Effector memory CD8-positive, alpha-beta T cell (primary cell): ENCODE measurements around the gene COL26A1.

ENCODE experiments used
- ATAC-seq: fragments of 150-1000 bp; cut with Tn5 transposase; replicated peaks from 2 replicates; pipeline ENCODE4 v1.10.0; 2021; ENCODE audit warnings: mild to moderate bottlenecking, moderate library complexity
- DNase-seq, 3 experiments: peaks; one replicate each; pipeline ENCODE4 v3.0.0; 2021
- H3K27ac Mint-ChIP-seq, 2 donors: one replicate each; pipeline ENCODE4 v1.8.0; 2022; ENCODE audit warnings: mild to moderate bottlenecking in 2 of 2, mixed read lengths in 2 of 2, moderate library complexity in 2 of 2
- H3K27me3 Mint-ChIP-seq, 2 donors: one replicate each; pipeline ENCODE4 v1.8.0; 2022; ENCODE audit warnings: mixed read lengths in 2 of 2
- H3K36me3 Mint-ChIP-seq: one replicate; pipeline ENCODE4 v1.8.0; 2022; ENCODE audit warnings: mild to moderate bottlenecking, moderate library complexity, mixed read lengths; ENCODE audit not compliant: insufficient read depth
- H3K4me1 Mint-ChIP-seq, 2 donors: one replicate each; pipeline ENCODE4 v1.8.0; 2022; ENCODE audit warnings: low read depth in 2 of 2, mixed read lengths in 2 of 2
- H3K4me3 Mint-ChIP-seq, 2 donors: one replicate each; pipeline ENCODE4 v1.8.0; 2022; ENCODE audit warnings: mild to moderate bottlenecking in 2 of 2, mixed read lengths in 2 of 2, moderate library complexity in 2 of 2
- H3K9me3 Mint-ChIP-seq, 2 donors: one replicate each; pipeline ENCODE4 v1.8.0; 2022; ENCODE audit warnings: mixed read lengths in 2 of 2

Gene COL26A1

DNA sequence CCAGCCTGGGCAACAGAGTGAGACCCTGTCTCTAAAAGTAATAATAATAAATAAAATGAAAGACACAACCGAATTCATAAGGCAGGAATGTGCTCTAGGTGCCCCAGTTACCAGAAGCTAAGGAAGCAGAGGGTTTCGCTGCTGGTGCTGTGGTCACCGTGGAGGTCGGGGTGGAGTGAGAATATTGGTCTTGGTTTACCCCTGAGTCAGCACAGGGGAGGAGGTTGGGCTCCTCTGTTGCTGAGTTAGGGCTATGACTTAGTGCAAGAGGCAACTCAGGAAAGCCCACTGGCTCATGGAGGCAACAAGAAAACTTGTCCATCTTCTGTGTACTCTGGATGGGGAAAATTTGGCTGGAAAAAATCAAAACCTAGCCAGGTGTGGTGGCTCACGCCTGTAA is 149.3 kb downstream of the COL26A1 start:
- H3K27me3 Mint-ChIP-seq = peaks cover 31 to 86% of the 10 kb centered on the region in 2 donors
- DNase-seq (no peak), ATAC-seq (no peak)
- no peaks in the 10 kb centered on the region for H3K36me3 Mint-ChIP-seq
- H3K4me1 Mint-ChIP-seq = peaks cover 6 to 7% of the 10 kb centered on the region in 2 donors
- no peak overlapping the region for H3K27ac Mint-ChIP-seq
- H3K4me3 Mint-ChIP-seq = no peak overlapping the region
- no peaks in the 10 kb centered on the region for H3K9me3 Mint-ChIP-seq

GRCh38 chr7:101516851-101517250 is 154.2 kb downstream of the COL26A1 start:
- Mint-ChIP-seq H3K4me3 (no peak overlapping the region), H3K4me1 (no peaks in the 10 kb centered on the region), H3K36me3 (no peaks in the 10 kb centered on the region), H3K27ac (no peak overlapping the region), H3K27me3 (peaks cover 5 to 57% of the 10 kb centered on the region in 2 donors), H3K9me3 (peaks cover 4 to 8% of the 10 kb centered on the region in 2 donors)
- DNase-seq (no peak), ATAC-seq (no peak)

DNA sequence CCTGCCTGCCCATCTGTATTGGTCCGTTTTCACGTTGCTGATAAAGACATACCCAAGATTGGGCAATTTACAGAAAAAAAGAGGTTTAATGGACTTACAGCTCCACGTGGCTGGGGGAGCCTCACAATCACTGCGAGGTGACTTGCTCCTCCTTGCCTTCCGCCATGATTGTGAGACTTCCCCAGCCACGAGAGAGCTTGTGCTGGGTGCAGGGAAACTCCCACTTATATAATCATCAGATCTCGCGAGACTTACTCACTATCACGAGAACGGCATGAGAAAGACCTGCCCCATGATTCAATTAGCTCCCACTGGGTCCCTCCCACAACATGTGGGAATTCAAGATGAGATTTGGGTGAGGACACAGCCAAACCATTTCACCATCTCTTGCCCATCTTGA is 154.6 kb downstream of the COL26A1 start:
- Mint-ChIP-seq H3K27ac (no peak overlapping the region), H3K9me3 (peaks cover 4 to 8% of the 10 kb centered on the region in 2 donors)
- ATAC-seq = no peak

DNA sequence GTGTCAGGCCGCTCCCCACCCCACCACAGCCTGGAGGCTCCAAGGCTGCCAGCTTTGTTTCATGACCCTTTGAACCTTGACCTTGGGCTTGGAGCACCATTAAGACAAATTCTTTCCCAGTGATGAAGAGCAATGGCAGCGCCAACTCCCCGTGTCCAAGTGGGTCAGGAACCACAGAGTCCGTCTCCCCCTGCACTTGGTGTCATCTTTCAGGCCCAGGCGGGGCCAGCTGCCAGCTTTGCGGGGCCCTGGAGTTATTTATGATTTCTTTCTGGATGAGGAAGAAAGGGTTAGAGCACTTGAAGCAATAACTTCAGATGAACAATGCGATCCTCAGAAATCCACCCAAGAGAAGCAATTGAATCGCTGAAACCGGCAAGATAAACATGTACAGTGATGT is 155.7 kb downstream of the COL26A1 start:
- Mint-ChIP-seq H3K27me3 (peaks cover 5 to 48% of the 10 kb centered on the region in 2 donors), H3K27ac (peak overlapping the region in 1 of 2 donors; percentile 5), H3K9me3 (peaks cover 4 to 8% of the 10 kb centered on the region in 2 donors), H3K36me3 (no peaks in the 10 kb centered on the region), H3K4me1 (no peaks in the 10 kb centered on the region), H3K4me3 (no peak overlapping the region)
- ATAC-seq = no peak
- no peak for DNase-seq

More for the DNA sequence above, 154.6 kb downstream of the COL26A1 start:
- H3K27me3 Mint-ChIP-seq = peaks cover 5 to 52% of the 10 kb centered on the region in 2 donors
- no peaks in the 10 kb centered on the region for H3K4me1 Mint-ChIP-seq
- DNase-seq = no peak
- H3K4me3 Mint-ChIP-seq = no peak overlapping the region
- no peaks in the 10 kb centered on the region for H3K36me3 Mint-ChIP-seq

DNA sequence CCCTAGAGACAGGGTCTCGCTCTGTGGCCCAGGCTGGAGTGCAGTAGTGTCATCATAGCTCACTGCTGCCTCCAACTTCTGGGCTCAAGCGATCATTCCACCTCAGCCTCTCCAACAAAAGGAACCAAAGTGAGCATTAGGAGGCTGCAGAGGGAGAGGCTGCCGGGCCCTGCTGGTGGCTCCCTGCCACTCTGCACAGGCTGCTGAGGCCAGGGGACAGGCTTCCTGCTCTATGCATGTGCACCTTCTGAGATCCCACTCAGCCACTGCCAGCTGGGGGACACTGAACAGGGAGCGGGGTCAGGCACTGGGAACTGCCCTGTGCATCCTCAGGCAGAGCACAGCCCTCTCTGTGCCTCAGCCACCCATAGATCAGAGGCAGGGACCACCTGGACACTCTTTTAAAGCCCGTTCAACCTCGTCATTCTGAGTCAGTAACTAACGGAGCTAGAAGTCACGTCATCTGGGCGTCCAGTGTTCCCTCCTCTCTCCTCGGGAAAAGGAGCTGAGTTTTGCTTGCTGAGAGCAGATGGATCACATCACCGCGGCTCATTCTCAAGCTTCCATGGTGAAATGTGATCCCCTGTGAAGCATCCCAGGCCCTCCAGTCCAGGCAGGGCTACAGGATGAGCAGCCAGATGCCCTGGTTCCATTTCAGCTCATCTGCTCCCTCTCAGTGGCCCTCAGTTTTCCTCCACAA is 156.8 kb downstream of the COL26A1 start:
- no peaks in the 10 kb centered on the region for H3K4me1 Mint-ChIP-seq
- ATAC-seq = no peak
- DNase-seq = no peak
- H3K4me3 Mint-ChIP-seq = no peak overlapping the region
- peaks cover 4 to 8% of the 10 kb centered on the region in 2 donors for H3K9me3 Mint-ChIP-seq
- no peaks in the 10 kb centered on the region for H3K36me3 Mint-ChIP-seq
- H3K27ac Mint-ChIP-seq = no peak overlapping the region
- peaks cover 0 to 37% of the 10 kb centered on the region in 2 donors for H3K27me3 Mint-ChIP-seq

DNA sequence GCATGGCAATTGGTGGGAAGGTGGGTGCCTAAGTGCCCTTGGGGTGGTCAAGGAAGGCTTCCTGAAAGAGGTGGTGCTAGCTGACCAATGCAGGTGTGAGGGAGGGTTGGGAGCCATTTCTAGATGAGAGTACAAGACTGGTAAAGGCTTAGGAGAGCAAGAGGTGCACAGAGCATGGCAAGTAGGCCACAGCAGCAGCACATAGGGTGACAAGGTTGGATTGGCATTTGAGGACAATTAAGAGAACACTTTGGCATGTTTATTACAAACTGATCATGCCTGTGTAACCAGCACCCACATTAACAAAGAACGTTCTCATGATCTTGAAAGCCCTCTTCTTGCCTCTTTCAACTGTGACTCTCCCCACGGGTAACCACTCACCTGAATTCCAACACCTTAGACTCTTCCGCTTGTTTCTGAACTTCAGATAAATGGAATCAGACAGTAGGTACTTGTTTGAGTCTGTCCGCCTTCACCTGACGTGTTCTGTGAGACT is 158.8 kb downstream of the COL26A1 start:
- Mint-ChIP-seq H3K36me3 (no peaks in the 10 kb centered on the region), H3K4me1 (no peaks in the 10 kb centered on the region), H3K27me3 (peaks cover 0 to 32% of the 10 kb centered on the region in 2 donors), H3K4me3 (no peak overlapping the region), H3K27ac (no peak overlapping the region), H3K9me3 (peaks cover 4 to 8% of the 10 kb centered on the region in 2 donors)
- no peak for DNase-seq
- ATAC-seq = no peak

DNA sequence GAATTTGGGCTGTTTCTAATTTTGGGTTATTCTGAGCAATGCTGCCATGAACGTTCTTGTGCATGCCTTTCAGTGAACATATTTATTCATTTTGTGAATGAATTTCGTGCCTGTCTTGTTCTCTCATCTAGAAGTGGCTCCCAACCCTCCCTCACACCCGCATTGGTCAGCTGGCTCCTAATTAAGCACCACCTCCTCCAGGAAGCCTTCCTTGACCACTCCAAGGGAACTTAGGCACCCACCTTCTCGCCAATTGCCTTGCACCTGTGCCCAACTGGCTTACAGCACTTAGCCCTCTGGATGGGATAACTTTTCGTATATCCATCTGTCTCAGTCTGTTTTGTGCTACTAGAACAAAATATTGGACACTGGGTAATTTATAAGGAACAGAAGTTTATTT is 159.3 kb downstream of the COL26A1 start:
- Mint-ChIP-seq H3K9me3 (peaks cover 4 to 8% of the 10 kb centered on the region in 2 donors), H3K27me3 (peaks cover 0 to 28% of the 10 kb centered on the region in 2 donors), H3K36me3 (no peaks in the 10 kb centered on the region), H3K4me3 (no peak overlapping the region), H3K27ac (no peak overlapping the region), H3K4me1 (no peaks in the 10 kb centered on the region)
- ATAC-seq (no peak), DNase-seq (no peak)

DNA sequence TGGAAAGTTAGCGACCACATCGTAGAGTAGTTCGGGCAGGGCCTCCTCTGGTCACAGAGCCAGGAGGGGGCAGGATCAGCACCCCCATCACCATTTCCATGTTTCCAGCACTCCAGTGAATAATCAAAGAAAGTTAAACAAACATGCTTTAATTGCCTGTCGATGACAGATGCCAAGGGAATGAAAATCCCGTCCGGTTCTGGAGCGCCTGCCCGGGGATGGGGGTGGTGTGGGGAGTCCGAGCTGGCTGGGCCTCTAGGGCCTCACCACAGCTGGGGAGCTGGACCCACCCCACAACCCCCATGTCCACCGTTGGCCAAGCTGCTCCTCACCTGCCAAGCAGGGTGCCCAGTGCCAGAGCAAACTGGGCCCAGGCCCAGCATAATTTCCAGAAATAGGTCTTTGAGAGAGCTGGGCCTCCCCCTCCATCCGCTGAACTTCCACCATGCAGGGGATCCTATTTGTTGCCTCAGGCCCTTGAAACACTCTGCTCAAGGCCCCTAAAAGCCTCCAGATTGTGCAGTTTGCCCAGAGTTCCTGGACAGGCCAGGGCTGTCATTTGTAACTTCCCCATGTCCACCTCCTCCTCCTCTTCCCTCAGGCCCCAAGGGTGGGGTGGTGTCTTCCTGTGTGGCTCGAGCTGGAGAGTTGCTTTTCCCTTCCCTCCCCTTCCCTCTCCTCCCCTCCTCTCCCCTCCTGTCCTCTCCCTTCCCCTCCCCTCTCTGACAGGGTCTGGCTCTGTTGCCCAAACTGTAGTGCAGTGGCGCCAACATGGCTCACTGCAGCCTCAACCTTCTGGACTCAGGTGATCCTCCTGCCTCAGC is 165.4 kb downstream of the COL26A1 start:
- peaks cover 18 to 62% of the 10 kb centered on the region in 2 donors for H3K27me3 Mint-ChIP-seq
- no peaks in the 10 kb centered on the region for H3K9me3 Mint-ChIP-seq
- H3K4me1 Mint-ChIP-seq = peaks cover 0 to under 1% of the 10 kb centered on the region in 2 donors
- no peak overlapping the region for H3K4me3 Mint-ChIP-seq
- no peaks in the 10 kb centered on the region for H3K36me3 Mint-ChIP-seq
- DNase-seq (no peak), ATAC-seq (no peak)
- H3K27ac Mint-ChIP-seq = no peak overlapping the region

DNA sequence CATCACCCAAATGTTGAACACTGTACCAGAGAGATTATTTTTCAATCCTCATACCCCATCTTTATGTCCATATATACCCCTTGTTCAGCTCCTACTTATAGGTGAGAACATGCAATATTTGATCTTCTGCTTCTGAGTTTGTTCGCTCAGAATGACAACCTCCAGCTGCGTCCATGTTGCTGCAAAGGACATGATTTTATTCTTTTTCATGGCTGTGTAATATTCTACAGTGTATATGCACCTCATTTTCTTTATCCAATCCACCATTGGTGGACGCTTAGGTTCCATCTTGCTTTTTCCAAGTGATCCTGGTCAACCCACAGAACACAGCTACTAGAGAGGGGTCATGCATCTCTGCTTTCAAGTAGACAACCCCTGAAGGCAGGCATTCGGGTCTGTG is 166.9 kb downstream of the COL26A1 start:
- ATAC-seq = no peak
- H3K4me1 Mint-ChIP-seq = peaks cover 0 to 3% of the 10 kb centered on the region in 2 donors
- peaks cover 27 to 77% of the 10 kb centered on the region in 2 donors for H3K27me3 Mint-ChIP-seq
- no peak for DNase-seq
- H3K36me3 Mint-ChIP-seq = no peaks in the 10 kb centered on the region
- no peak overlapping the region for H3K27ac Mint-ChIP-seq
- H3K4me3 Mint-ChIP-seq = no peak overlapping the region
- H3K9me3 Mint-ChIP-seq = no peaks in the 10 kb centered on the region

DNA sequence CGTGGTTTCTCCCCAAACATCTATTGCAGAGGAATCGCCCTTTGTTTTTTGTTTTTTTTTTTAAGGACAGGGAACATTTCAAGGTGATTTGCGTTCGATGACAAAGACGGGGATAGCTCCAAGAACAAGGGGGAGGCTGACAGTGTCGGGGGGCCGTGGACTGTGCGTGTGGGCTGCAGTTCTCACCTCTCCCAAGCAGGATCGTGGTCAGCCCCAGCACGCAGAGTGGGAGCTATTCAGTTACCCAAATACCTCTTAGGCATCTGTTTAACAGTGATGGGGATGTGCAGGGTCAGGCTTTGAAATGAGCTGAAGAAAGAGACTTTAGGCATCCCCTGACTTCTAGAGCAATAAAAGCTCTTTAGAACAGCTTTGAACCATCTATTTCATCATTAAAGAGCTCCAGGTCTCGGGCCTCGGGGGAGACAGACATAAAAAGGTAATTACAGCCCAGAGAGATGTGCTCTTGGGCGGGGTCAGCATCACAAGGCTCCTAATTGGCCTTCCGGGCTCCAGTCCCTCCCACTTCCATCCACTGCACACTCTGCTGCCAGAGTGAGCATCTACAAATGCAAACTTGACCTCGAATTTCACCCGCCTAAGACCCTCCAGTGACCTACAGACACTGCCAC is 169.2 kb downstream of the COL26A1 start:
- H3K4me3 Mint-ChIP-seq = no peak overlapping the region
- no peaks in the 10 kb centered on the region for H3K36me3 Mint-ChIP-seq
- H3K27ac Mint-ChIP-seq = no peak overlapping the region
- DNase-seq (no peak), ATAC-seq (no peak)
- H3K9me3 Mint-ChIP-seq = no peaks in the 10 kb centered on the region
- H3K4me1 Mint-ChIP-seq = peaks cover 3 to 6% of the 10 kb centered on the region in 2 donors
- H3K27me3 Mint-ChIP-seq = peaks cover 31 to 83% of the 10 kb centered on the region in 2 donors

- Mint-ChIP-seq H3K36me3 (no peaks in the 10 kb centered on the region), H3K9me3 (no peaks in the 10 kb centered on the region), H3K4me1 (peaks cover 3 to 6% of the 10 kb centered on the region in 2 donors), H3K27me3 (peaks cover 31 to 82% of the 10 kb centered on the region in 2 donors), H3K27ac (no peak overlapping the region), H3K4me3 (no peak overlapping the region)
- no peak for ATAC-seq
- no peak for DNase-seq
Observed at GRCh38 chr7:101532400-101533102, 169.9 kb downstream of the COL26A1 start.

- Mint-ChIP-seq H3K4me1 (peaks cover 3 to 6% of the 10 kb centered on the region in 2 donors), H3K9me3 (no peaks in the 10 kb centered on the region)
- no peak for DNase-seq
Observed at GRCh38 chr7:101533103-101533465, 170.4 kb downstream of the COL26A1 start.

More at GRCh38 chr7:101533103-101533465, 170.4 kb downstream of the COL26A1 start:
- Mint-ChIP-seq H3K36me3 (no peaks in the 10 kb centered on the region), H3K27ac (no peak overlapping the region), H3K4me3 (no peak overlapping the region), H3K27me3 (peaks cover 31 to 76% of the 10 kb centered on the region in 2 donors)
- no peak for ATAC-seq
